SK-N-SH treated with all-trans-retinoic acid at 6 μM for 48 hours (cell line): ENCODE results near the gene SEC23IP.
"Not testable (repeated sequence)": the region's sequence is repeated elsewhere in the genome, so short reads cannot be mapped to it uniquely, and the experiment has no call there.

ENCODE experiments used
- ARNTL ChIP-seq: fragments of 450-650 bp; formaldehyde crosslinking; IDR thresholded peaks from 2 replicates; pipeline ENCODE4 v1.5.0; 2020; ENCODE audit warnings: low read depth, mild to moderate bottlenecking, moderate library complexity, borderline replicate concordance
- BACH2 ChIP-seq: fragments of 250-450 bp; sonication (Bioruptor Pico); IDR thresholded peaks from 2 replicates; pipeline ENCODE4 v1.9.0; 2021; ENCODE audit warnings: mild to moderate bottlenecking, borderline replicate concordance
- CSRNP3 ChIP-seq: fragments of 250-450 bp; sonication (Bioruptor Pico); IDR thresholded peaks from 2 replicates; pipeline ENCODE4 v1.5.1; 2021; ENCODE audit warnings: mild to moderate bottlenecking, moderate library complexity
- ISL1 ChIP-seq: fragments of 250-450 bp; sonication (Bioruptor Pico); IDR thresholded peaks from 2 replicates; pipeline ENCODE4 v2.1.2; 2022; ENCODE audit warnings: mild to moderate bottlenecking, moderate library complexity
- POU6F1 ChIP-seq: fragments of 250-450 bp; sonication (Bioruptor Pico); IDR thresholded peaks from 2 replicates; pipeline ENCODE4 v1.8.0; 2021; ENCODE audit warnings: low read depth, mild to moderate bottlenecking, moderate library complexity, borderline replicate concordance
- ZFP3 ChIP-seq: fragments of 250-450 bp; sonication (Bioruptor Pico); IDR thresholded peaks from 2 replicates; pipeline ENCODE4 v1.5.0; 2020; ENCODE audit warnings: mild to moderate bottlenecking, moderate library complexity
- ZNF70 ChIP-seq: fragments of 450-650 bp; formaldehyde crosslinking; IDR thresholded peaks from 2 replicates; pipeline ENCODE4 v1.5.0; 2020; ENCODE audit warnings: mild to moderate bottlenecking, moderate library complexity
- ZNF8 ChIP-seq: fragments of 450-650 bp; formaldehyde crosslinking; IDR thresholded peaks from 2 replicates; pipeline ENCODE4 v1.5.0; 2020; ENCODE audit warnings: mild to moderate bottlenecking, moderate library complexity

- TF ChIP-seq BACH2 (CRISPR knock-in tag); CSRNP3; ARNTL (CRISPR knock-in tag); POU6F1; ZNF8; ISL1 (CRISPR knock-in tag); ZFP3 (CRISPR knock-in tag); ZNF70 (CRISPR knock-in tag): not testable (repeated sequence)
Measured at GRCh38 chr10:119869398-119869797, 23.1 kb upstream of the SEC23IP start.
